GM21576 (cell line): ENCODE data around the gene UCK1.
"Not testable (repeated sequence)": the region's sequence is repeated elsewhere in the genome, so short reads cannot be mapped to it uniquely, and the experiment has no call there.

Source experiments
- ATAC-seq: cut with Tn5 transposase; IDR thresholded peaks from one replicate; pipeline ENCODE4 v1.9.1; 2021; ENCODE audit warnings: mild to moderate bottlenecking, moderate library complexity; ENCODE audit not compliant: unreplicated experiment

The UCK1 gene

DNA sequence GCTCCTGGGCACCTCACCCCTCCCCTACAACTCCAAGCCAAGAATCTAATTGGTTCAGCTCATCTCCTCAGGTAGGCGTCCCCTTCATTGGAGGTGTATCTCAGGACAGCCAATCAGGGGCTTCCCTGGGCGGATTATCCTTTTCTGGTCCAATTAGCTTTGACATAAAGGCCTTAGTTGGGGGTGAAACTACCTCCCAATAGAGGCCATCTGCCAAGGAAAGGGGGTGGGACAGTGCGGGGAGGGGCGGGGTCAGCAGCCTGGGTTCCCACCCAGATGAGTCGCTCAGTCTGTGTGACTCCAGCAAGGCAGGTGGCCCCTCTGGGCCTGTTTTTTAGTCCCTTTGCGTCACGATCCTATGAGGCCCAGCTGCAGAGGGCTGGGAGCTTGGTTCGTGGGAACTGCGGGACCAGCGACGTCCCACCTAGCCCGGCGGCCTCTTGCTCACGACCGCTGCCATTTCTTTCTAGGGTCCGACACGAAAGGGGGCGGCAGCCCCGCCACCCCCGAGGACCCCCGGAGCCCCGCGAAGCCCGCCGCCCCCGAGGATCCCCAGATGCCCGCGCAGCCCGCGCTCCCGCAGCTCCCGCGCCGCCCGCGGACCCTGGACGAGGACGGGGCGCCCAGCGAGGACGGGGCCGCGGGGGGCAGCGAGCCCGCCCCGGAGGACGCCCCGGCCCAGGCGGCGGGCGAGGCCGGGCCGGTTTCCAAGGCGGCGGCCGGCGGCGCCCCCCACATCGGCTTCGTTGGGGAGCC is 23.2 kb upstream of the UCK1 start:
- ATAC-seq = no peak

GRCh38 chr9:131552030-131552429 is 21.0 kb upstream of the UCK1 start:
- ATAC-seq = no peak

GRCh38 chr9:131550465-131550864 is 19.4 kb upstream of the UCK1 start:
- ATAC-seq = not testable (repeated sequence)

- ATAC-seq = not testable (repeated sequence)
Measured at GRCh38 chr9:131549186-131549585, 18.1 kb upstream of the UCK1 start.

DNA sequence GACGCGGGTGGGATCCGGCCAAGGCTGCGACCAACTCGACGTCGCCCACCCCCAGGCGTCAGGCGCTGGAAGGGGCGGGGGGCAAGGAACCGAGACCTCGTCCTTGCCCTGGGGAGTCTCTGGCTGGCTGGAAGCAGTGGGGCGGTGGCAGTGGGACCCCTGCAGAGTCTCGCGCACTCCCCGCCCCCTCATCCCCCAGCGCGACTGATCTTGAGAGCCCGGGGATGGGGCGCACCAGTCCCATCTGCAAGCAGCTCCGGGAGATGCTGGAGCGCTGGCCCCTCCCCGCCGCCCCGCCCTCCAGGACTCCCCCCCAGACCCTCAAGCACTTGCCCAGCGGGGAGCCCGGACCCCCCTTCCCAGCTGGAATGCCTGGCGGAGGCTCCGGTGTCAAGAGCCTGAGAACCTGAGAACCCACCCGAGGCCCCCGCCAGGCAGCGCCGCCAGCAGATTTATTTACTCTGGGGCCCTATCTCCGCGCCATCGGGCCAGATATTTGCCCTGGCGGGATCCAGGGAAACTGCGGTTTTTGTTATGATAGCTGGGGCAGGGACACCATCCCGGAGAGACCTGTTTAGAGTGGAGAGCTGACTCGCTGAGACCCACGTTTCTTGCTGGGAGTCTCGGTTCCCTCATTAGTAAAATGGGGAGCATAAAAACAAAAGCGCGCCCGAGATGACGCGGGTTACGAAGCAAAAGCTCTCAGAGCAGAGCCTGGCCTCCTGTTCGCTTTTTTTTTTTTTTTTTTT is 15.4 kb upstream of the UCK1 start:
- ATAC-seq = no peak

GRCh38 chr9:131545786-131546335 is 14.8 kb upstream of the UCK1 start:
- no peak for ATAC-seq

GRCh38 chr9:131545003-131545785 is 14.1 kb upstream of the UCK1 start, which contains the start of gene PRRT1B:
TSS of gene PRRT1B (plus strand) at chr9:131545523. CDS start at chr9:131545616, 93 bp downstream.
- ATAC-seq = no peak

- no peak for ATAC-seq
Measured at GRCh38 chr9:131543141-131543540, 12.1 kb upstream of the UCK1 start.

DNA sequence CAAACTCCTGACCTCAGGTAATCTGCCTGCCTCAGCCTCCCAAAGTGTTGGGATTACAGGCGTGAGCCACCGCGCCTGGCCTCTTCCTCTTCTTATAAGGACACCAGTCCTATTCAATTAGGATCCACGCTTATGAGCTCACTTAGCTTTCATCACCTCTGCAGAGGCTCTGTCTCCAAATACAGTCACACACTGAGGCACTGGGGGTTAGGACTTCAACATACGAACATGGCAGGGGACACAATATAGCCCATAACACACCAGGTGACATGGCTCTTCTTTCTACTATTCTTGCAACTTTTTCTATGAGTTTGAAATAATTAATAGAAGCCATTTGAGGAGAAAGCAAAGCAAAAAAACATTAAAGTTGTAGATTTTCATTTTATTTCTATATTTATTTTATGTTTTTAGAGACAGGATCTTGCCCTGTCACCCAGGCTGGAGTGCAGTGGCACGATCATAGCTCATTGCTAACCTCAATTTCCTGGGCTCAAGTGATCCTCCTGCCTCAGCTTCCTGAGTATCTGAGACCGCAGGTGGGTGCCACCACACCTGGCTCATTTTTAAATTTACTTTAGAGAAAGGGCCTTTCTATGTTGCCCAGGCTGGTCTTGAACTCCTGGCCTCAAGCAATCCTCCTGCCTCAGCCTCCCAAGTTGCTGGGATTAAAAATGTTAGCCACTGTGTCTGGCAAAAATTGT is 8.3 kb upstream of the UCK1 start:
- no peak for ATAC-seq

GRCh38 chr9:131537946-131538345 is 6.9 kb upstream of the UCK1 start:
- no peak for ATAC-seq

DNA sequence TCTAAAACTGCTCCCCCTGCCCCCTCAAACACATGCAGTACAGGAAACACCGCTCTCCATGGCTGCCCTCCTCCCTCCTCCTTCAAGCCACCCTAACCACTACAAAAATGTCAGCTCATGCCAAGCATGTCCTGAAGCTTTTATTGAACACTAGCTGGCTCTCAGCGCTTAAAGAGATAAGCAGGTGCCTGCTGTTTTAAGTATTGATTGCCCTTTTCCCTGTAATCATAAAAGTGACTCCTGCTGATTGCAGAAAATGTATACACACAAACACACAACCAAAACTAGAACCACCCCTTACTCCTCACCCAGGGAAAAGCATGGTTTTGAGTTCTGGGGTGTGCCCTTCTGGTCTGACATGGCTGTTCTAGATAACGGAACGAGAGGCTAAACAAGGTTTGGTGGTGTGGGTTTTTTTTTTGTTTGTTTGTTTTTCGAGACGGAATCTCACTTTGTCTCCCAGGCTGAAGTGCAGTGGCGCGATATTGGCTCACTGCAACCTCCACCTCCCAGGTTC is 3.7 kb upstream of the UCK1 start:
- no peak for ATAC-seq

DNA sequence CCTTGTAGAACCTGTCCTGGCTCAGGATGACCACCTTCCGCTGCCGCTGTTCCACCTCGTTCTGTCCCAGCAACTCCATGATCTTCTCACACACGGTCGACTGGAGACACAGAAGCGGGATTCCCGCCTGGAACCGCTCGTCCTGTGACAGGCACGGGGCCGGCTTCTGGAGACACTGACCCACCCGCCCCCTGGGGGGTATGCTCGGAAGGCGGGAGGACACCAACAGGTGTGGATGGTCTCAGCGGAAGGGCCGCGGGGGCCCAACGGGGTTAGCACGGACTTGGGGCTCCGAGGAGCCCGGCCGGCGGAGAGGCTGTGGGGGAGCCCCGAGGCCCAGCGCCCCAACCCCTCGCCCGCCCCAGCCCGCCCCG is 530 bp downstream of the UCK1 start:
- ATAC-seq = peak; percentile 15

GRCh38 chr9:131529597-131530545 is 1.2 kb downstream of the UCK1 start:
- no peak for ATAC-seq

DNA sequence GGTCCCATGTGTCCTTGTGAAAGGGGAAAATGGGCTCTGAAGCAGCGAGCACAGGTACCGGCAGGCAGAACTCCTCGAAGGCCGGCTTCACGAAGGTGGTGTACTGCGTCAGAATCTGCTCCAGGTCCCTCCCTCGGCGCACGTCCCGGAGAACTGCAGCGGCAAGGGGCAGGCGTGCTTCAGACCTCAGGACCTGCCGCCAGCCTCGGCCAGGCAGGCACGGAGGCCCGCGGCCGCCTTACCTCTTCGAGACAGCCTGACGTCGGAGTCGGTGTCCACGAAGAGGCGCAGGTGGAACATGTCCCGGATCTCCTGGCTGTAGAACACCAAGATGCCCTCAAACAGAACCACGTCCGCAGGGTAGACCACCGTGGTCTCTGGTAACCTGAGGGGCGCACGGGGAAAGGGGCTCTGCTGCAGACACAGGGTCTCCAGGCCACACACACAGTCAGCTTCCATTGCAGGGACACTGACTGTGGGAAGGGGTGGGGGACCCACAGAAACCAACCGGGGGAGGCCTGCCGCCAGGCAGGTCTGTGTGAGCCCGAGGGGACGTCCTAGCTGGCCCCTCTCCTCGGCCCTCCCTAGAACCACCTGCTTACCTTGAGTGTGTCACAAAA is 2.1 kb downstream of the UCK1 start:
- no peak for ATAC-seq

DNA sequence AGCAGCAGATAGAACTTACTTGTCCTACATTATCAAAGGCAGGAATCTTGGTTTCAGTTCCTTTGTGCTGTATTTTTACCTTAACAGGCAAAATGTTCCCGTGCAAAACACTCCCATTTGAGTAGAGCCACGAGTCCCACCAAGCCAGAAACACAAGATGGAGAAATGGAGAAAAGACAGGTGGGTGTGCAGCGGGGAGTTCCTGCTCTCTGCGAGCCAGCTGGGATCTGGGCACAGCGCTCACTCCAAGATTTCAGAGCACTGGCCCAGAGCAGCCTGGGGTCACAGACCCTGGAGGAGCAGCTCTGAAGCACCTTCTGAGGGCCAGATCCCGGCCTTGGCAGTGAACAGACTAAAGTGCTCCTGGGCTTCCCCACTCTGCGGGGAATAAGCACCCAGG is 2.9 kb downstream of the UCK1 start:
- ATAC-seq = no peak

DNA sequence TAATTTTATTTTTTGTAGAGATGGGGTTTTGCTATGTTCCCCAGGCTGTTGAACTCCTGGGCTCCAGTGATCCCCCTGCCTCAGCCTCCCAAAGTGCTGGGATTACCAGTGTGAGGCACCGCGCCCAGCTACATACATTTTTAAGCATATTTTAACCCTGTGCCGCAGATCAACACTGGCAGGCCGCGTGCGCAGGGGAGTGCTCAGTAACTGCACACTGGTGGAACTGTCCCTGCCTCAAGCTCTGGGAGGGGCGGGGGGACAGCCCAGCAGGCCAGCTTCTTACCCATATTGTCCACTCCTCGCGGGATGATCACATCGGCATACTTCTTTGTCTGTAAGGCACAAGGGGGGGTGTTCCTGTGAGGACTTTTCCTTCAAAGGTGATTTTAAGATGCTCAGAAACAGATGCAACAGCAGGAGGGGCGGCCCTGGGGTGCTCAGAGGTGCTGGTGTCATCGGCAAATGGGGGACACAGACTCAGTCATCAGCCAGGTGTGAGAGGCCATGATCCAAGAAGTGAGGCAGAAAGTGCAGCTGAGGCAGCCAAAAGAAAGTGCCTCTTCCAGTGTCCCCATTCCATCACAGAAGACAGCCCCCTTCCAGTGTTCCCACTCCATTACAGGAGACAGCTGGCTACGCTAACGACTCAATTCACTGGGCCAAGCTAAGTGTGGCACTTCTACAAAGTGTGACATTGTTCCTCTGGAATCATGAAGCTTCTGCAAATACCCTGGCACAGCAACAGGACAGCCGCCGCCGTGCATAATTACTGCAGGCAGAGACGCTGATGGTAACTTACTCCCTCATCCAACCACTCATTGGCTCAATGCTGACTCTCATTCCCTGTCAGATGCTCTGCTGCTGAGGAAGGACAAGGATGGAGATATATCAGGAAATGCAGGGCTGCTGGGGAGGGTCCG is 5.2 kb downstream of the UCK1 start:
- no peak for ATAC-seq

DNA sequence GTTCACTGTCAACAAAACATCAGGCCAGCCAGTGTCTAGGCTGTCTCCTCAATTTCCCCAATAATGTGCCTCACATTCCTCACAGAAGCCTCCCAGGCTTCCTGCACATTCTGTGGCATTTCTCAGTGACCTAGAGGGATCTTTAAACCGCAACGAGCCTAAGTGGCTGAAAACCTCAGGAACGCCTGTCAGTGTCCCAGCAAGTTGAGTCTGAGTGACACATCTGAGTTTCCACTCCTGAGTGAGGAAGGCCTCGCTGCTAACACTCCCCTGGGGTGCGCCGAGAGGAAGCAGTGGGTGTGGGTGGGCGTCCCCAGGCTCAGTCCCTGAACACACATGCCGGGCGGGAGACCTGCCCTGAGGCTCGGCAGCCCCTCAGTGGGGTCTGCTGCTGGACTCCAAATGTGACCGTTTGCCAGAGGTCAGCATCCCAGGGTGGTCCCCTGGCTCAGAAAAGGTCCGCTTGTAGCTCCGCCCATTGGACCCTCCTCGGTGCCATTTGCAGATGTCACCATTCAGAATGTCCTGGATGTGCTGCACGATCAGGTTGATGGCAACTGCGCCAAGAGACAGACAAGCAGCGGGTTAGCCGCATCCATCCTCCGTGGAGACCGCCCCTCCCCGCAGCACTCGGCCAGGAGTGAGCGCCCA is 6.3 kb downstream of the UCK1 start:
- no peak for ATAC-seq
